ENCODE measurements around the gene DOCK4.

Gene DOCK4

DNA sequence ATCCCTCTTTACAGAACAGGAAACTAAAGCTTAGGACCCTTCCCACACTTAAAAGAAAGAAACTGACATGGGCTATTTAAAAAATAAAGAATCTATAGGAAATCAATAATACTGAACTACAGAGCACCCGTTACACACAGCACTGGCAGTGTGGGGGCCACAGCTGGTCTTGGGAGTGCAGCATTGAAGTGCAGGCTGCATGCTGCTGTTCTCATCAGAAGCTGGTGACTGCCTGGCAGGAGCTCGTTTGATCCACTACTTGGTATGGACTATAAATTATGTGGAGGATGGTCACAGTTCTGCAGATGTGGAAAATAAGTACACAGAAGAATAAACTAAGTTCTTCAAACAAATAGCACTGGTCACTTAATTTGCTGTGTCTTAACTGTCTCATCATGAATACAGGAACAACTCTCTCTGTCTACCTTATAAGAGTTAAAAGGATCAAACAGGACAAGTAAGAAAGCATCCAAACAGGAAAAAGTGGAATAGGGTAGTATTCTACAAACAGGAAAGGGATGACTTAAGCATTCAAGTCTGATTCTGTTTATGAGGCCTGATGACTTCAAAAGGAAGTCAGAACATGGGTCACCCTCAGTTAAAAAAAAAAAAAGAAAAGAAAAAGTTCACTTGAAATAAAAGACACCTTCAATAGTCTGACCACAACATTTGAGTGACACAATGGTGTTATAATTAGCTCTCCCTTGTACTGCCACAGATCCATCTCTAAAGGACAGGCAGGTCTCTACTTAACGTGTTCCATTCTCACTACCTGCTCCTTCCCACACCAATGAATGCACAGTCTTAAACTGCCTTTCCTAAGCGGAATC, 21.0 kb downstream of the DOCK4 start:
- Histone ChIP-seq H3K27ac (no peak overlapping the region), H3K4me3 (ENCODE audit: low read depth, low read length) (no peak overlapping the region), H3K36me3 (no peaks in the 10 kb centered on the region), H3K27me3 (ENCODE audit: insufficient read depth, low read depth, severe bottlenecking) (no peaks in the 10 kb centered on the region), H3K9me3 (ENCODE audit: severe bottlenecking) (no peaks in the 10 kb centered on the region)
- no peak for DNase-seq
- TF ChIP-seq, protein P1, sequence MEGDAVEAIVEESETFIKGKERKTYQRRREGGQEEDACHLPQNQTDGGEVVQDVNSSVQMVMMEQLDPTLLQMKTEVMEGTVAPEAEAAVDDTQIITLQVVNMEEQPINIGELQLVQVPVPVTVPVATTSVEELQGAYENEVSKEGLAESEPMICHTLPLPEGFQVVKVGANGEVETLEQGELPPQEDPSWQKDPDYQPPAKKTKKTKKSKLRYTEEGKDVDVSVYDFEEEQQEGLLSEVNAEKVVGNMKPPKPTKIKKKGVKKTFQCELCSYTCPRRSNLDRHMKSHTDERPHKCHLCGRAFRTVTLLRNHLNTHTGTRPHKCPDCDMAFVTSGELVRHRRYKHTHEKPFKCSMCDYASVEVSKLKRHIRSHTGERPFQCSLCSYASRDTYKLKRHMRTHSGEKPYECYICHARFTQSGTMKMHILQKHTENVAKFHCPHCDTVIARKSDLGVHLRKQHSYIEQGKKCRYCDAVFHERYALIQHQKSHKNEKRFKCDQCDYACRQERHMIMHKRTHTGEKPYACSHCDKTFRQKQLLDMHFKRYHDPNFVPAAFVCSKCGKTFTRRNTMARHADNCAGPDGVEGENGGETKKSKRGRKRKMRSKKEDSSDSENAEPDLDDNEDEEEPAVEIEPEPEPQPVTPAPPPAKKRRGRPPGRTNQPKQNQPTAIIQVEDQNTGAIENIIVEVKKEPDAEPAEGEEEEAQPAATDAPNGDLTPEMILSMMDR (IDR thresholded peaks at IDR 0.05; ENCODE audit: low read depth, low read length), result no peak

DNA sequence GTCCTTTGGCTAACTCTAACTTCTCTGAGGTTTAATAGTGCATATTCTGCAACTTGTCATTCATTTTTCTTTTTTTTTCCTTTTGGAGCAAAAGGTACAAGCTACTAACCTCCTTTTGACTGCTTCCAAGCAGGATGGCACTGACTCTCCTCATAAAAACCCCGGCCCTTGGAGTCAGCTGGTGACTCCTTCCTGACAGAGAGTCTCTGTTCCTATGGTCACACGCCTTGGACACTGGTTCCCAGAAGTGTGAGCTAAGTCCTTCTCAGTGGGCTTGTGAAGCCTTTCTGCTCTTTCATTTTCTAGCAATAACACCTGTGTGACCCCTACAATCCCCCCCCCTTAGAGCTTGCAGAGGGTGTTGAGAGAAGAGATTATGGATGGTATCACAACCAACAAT, 21.7 kb downstream of the DOCK4 start:
- Histone ChIP-seq H3K9me3 (ENCODE audit: severe bottlenecking) (no peaks in the 10 kb centered on the region), H3K36me3 (no peaks in the 10 kb centered on the region), H3K4me3 (ENCODE audit: low read depth, low read length) (no peak overlapping the region), H3K27me3 (ENCODE audit: insufficient read depth, low read depth, severe bottlenecking) (no peaks in the 10 kb centered on the region), H3K27ac (no peak overlapping the region)
- TF ChIP-seq, protein P1 (IDR thresholded peaks at IDR 0.05; ENCODE audit: low read depth, low read length), result no peak
- no peak for DNase-seq

DNA sequence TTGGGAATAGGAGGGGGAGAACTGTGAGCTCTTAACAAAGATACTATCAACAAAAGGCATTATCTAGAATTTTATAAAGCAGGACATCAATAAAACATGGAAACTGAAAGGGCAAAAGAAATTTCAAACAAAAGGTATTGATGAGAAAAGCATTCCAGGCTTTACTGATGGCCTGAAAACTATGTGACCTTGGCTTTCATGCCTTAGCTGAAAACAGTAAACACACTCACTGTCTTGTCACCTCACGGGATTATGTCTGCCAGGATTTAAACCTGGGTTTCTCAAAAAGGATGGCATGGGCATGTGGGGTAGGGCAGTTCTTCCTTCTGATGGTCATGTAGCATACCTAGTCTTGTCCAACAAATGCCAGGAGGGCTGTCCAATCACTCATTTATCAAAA, 22.9 kb downstream of the DOCK4 start:
- Histone ChIP-seq H3K27ac (no peak overlapping the region), H3K36me3 (no peaks in the 10 kb centered on the region), H3K4me3 (ENCODE audit: low read depth, low read length) (no peak overlapping the region), H3K9me3 (ENCODE audit: severe bottlenecking) (no peaks in the 10 kb centered on the region), H3K27me3 (ENCODE audit: insufficient read depth, low read depth, severe bottlenecking) (no peaks in the 10 kb centered on the region)
- TF ChIP-seq, protein P1 (IDR thresholded peaks at IDR 0.05; ENCODE audit: low read depth, low read length), result no peak
- no peak for DNase-seq

DNA sequence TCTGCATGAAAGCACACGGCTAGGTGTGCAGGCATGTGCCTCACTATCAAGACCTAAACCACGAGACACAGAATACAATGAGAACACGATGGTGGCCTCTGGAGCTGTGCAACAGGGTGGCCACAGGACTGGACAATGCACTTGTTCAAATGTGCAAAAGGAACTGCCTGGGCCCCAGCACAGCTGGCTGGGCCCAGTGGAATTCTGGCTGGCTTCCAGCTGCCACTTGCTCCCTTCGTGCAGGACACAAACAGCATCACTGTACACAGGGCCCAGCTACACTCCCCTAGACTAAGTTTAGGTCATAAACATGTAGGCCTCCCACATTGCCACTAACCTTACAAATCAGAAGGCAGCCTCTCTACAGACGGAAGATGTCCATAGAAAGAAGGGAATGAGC, 23.4 kb downstream of the DOCK4 start:
- Histone ChIP-seq H3K36me3 (no peaks in the 10 kb centered on the region), H3K9me3 (ENCODE audit: severe bottlenecking) (no peaks in the 10 kb centered on the region), H3K27me3 (ENCODE audit: insufficient read depth, low read depth, severe bottlenecking) (no peaks in the 10 kb centered on the region), H3K4me3 (ENCODE audit: low read depth, low read length) (no peak overlapping the region), H3K27ac (no peak overlapping the region)
- no peak for DNase-seq
- TF ChIP-seq, protein P1 (IDR thresholded peaks at IDR 0.05; ENCODE audit: low read depth, low read length), result no peak

DNA sequence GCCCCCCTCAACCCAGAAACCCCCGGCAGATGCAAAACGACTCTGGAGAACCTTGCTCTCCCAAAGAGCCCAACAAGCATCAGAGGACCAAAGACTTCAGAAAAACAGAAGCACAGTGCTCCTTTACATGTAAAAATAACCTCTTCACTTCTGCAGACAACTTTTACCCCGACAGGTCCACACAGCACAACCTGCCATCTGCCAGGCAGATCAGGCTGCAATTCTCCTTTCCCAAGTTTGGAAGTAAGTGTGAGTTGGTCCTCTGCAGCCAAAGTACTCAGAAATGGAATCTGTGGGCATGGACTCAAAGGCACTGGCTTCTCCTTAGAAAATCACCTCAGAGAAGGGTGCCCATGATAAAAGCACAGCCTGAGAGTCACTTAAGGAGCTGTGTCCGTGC, 26.0 kb downstream of the DOCK4 start:
- Histone ChIP-seq H3K27ac (no peak overlapping the region), H3K9me3 (ENCODE audit: severe bottlenecking) (no peaks in the 10 kb centered on the region), H3K4me3 (ENCODE audit: low read depth, low read length) (no peak overlapping the region), H3K27me3 (ENCODE audit: insufficient read depth, low read depth, severe bottlenecking) (no peaks in the 10 kb centered on the region), H3K36me3 (no peaks in the 10 kb centered on the region)
- TF ChIP-seq, protein P1 (IDR thresholded peaks at IDR 0.05; ENCODE audit: low read depth, low read length), result no peak
- no peak for DNase-seq

Measured in WERI-Rb-1 (cell line).